Mucosa of stomach (tissue), 1 donor: Measurements from ENCODE around the gene MCOLN1.

ENCODE experiments used
- H3K27me3 ChIP-seq: one replicate; pipeline ENCODE4 v1.7.0; 2013; ENCODE audit warnings: mild to moderate bottlenecking, low read length; ENCODE audit not compliant: control insufficient read depth, insufficient read depth
- H3K36me3 ChIP-seq: one replicate; pipeline ENCODE4 v1.7.0; 2013; ENCODE audit warnings: low read length; ENCODE audit not compliant: control insufficient read depth, insufficient read depth
- H3K4me1 ChIP-seq: one replicate; pipeline ENCODE4 v1.7.0; 2013; ENCODE audit warnings: mild to moderate bottlenecking, low read length; ENCODE audit not compliant: control insufficient read depth, insufficient read depth
- H3K4me3 ChIP-seq: one replicate; pipeline ENCODE4 v1.7.0; 2013; ENCODE audit warnings: low read length
- H3K9ac ChIP-seq: one replicate; pipeline ENCODE4 v1.7.0; 2013; ENCODE audit warnings: mild to moderate bottlenecking, low read length, moderate library complexity
- H3K9me3 ChIP-seq: one replicate; pipeline ENCODE4 v1.7.0; 2013; ENCODE audit warnings: mild to moderate bottlenecking, low read length, moderate library complexity; ENCODE audit not compliant: control insufficient read depth
- donor health status: Pancreatic carcinoma.

The MCOLN1 gene

GRCh38 chr19:7506385-7507328 is 15.8 kb upstream of the MCOLN1 start:
- no peaks in the 10 kb centered on the region for H3K36me3 ChIP-seq
- H3K27me3 ChIP-seq, result no peaks in the 10 kb centered on the region
- no peak overlapping the region for H3K4me3 ChIP-seq
- H3K9me3 ChIP-seq, result no peaks in the 10 kb centered on the region
- peaks cover 17% of the 10 kb centered on the region for H3K4me1 ChIP-seq
- H3K9ac ChIP-seq, result no peak overlapping the region

DNA sequence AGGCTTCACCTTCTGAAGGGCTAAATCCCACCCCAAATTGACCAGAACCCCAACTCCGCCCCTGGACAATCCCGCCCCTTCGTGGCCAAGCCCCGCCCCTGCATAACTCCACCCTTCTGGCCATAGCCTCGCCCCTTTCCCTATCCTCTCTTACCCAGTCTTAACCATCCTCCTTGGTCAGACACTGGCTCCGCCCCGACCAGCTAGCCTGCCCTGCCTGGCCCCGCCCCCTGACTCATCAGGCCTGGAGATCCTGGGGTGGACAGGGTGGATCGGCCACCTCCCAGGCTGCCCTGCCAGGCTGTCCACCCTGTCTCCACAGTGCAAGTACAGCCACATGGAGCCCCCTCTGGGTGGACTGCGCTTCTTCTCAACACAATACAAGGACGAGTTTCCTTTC is 14.5 kb upstream of the MCOLN1 start:
- H3K36me3 ChIP-seq, result no peaks in the 10 kb centered on the region
- H3K4me1 ChIP-seq, result peaks cover 17% of the 10 kb centered on the region
- H3K9ac ChIP-seq, result no peak overlapping the region
- H3K27me3 ChIP-seq, result no peaks in the 10 kb centered on the region
- no peak overlapping the region for H3K4me3 ChIP-seq
- H3K9me3 ChIP-seq, result no peaks in the 10 kb centered on the region

DNA sequence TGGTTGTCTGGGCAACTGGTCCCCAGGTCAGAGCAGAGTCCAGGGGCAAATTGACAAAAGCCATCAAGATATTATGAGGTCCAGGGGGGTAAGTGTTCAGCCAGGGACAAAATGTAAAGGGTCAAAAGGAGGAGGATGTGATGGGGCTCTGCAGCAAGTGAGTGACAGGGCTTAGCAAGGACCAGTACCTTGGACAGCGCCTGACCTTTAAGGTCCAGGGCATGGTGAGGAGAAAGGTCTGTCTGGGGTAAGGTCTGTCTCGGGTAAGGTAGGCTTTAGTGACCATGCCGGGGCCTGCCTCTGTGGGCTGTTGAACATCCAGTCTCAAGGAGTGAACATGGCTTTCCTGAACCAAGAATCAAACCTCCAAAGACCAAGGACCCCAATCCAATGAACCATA is 12.8 kb upstream of the MCOLN1 start:
- Histone ChIP-seq H3K4me3 (no peak overlapping the region), H3K4me1 (peaks cover 17% of the 10 kb centered on the region), H3K27me3 (no peaks in the 10 kb centered on the region), H3K36me3 (no peaks in the 10 kb centered on the region), H3K9ac (no peak overlapping the region), H3K9me3 (no peaks in the 10 kb centered on the region)

GRCh38 chr19:7512400-7512851 is 10.0 kb upstream of the MCOLN1 start:
- Histone ChIP-seq H3K36me3 (no peaks in the 10 kb centered on the region), H3K9me3 (no peaks in the 10 kb centered on the region), H3K9ac (no peak overlapping the region), H3K4me1 (peaks cover 15% of the 10 kb centered on the region), H3K27me3 (no peaks in the 10 kb centered on the region), H3K4me3 (no peak overlapping the region)

DNA sequence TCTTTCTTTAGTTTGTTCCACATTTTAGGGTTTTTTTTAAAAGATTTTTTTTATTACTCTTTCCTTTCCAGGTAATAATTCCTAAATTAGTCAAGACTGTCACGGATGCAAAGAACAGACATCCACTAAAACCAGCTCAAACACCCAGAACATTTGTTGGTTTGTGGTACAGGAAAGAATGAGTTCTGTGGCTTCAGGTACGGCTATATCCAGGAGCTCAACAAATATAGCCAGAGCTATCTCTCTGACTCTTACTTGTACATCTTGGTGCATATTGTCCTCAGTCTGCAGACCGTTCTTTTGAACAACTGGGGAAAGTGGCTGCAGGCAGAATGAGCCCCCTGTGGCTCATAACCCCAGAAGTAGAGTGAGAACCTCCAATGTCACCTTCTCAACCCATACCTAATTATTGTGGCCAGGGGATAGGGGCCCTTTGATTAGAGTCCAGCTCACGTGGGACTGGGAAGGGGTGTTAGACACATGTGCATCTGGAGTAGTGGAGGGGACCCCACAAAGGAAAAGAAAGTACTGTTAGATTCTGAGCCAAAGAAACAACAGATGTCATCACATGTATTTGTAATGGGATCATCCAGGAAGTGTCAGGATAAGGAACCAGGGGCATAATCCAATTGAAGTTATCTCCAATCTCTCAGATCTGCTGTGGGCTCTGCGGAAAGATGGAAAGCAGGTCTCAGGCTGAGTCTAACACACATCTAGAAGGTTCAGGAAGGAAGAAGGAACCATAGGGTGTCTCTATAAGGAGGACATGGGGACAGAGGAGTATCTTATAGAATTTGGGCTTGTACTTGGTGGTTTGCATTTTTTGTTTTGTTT is 8.4 kb upstream of the MCOLN1 start:
- Histone ChIP-seq H3K27me3 (no peaks in the 10 kb centered on the region), H3K9ac (no peak overlapping the region), H3K4me1 (peaks cover 8% of the 10 kb centered on the region), H3K36me3 (no peaks in the 10 kb centered on the region), H3K9me3 (no peaks in the 10 kb centered on the region), H3K4me3 (no peak overlapping the region)

DNA sequence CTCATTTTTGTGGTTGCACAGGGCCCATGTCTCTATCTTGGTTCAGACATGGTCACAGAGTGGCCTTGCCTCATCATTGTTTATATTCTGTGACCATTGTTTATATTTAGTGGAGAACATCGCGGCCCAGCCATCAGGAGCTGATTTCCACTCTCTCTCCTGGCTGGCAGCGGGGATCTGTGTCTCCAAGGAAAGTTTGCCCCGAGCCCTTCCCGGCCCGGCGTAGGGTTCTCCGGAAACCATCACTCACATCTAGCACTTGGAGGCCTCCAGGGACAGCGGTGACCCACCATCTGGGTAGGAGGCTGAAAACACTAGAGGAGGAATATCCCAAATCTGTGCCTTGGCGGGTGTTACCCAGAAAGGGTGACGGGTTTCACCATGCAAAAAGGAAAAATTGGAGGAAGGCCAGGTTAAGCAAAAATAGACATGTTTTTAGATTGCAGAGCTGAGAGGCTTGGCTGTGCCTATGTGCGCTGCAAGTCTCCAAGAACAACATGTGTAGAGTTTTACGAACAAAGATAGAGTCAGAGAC is 7.2 kb upstream of the MCOLN1 start:
- Histone ChIP-seq H3K4me3 (no peak overlapping the region), H3K4me1 (peaks cover 8% of the 10 kb centered on the region), H3K9ac (peak overlapping the region; percentile 58)

DNA sequence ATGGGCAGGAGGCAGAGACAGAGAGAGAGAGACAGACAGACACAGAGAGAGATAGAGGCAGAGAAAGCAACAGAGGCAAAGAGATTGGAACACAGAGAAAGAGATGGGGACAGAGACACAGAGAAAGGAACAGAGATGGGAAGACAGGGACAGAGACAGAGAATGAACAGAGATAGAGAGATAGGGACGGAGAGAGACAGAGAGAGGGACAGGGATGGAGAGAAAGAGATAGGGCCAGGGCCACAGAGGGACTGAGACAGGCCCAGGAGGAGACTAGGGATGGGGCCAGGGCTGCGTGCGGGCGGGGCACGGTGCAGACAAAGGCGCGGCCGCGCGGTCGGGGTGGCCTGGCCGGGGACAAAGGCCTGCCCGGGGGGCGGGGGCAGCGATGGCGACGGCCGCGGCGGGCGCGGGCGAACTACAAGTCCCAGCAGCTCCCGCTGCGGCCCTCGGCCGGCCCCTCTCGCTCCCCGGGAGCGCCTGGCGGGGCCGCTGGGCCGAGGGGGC is 6.7 kb upstream of the MCOLN1 start, which contains the start of gene ZNF358:
ZNF358 (plus strand) TSS at position 459 of the 507 bp plus-strand sequence. CDS start 3,140 bp downstream, outside the sequence.
- Histone ChIP-seq H3K4me3 (peak within 1 kb of the TSS; percentile 60), H3K9ac (peak within 1 kb of the TSS; percentile 83), H3K9me3 (no peaks in the 10 kb centered on the region), H3K4me1 (peaks cover 8% of the 10 kb centered on the region), H3K36me3 (no peaks in the 10 kb centered on the region), H3K27me3 (no peaks in the 10 kb centered on the region)

More for the DNA sequence above, 7.2 kb upstream of the MCOLN1 start:
- no peaks in the 10 kb centered on the region for H3K27me3 ChIP-seq
- no peaks in the 10 kb centered on the region for H3K36me3 ChIP-seq
- no peaks in the 10 kb centered on the region for H3K9me3 ChIP-seq

- Histone ChIP-seq H3K9me3 (no peaks in the 10 kb centered on the region), H3K36me3 (no peaks in the 10 kb centered on the region), H3K27me3 (no peaks in the 10 kb centered on the region), H3K9ac (peak overlapping the region; percentile 83), H3K4me1 (peaks cover 8% of the 10 kb centered on the region), H3K4me3 (peak overlapping the region; percentile 60)
These were observed 6.1 kb upstream of the MCOLN1 start for GRCh38 chr19:7516333-7516732.

- H3K4me3 ChIP-seq, result peak overlapping the region; percentile 60
- H3K27me3 ChIP-seq, result no peaks in the 10 kb centered on the region
- H3K9ac ChIP-seq, result peak overlapping the region; percentile 83
- peaks cover 10% of the 10 kb centered on the region for H3K4me1 ChIP-seq
- no peaks in the 10 kb centered on the region for H3K9me3 ChIP-seq
- H3K36me3 ChIP-seq, result no peaks in the 10 kb centered on the region
These were observed 5.5 kb upstream of the MCOLN1 start for GRCh38 chr19:7516878-7517277.

GRCh38 chr19:7519361-7520130 is 2.9 kb upstream of the MCOLN1 start:
- no peak overlapping the region for H3K4me3 ChIP-seq
- no peaks in the 10 kb centered on the region for H3K36me3 ChIP-seq
- no peaks in the 10 kb centered on the region for H3K9me3 ChIP-seq
- no peaks in the 10 kb centered on the region for H3K27me3 ChIP-seq
- no peak overlapping the region for H3K9ac ChIP-seq
- H3K4me1 ChIP-seq, result peaks cover 26% of the 10 kb centered on the region
